Activated T-cell treated with anti-CD3 and anti-CD28 coated beads, Interleukin-2, amount 50 U/mL, for 48 hours (primary cell): ENCODE data around the gene CPEB3.
"Not testable (repeated sequence)": the region's sequence is repeated elsewhere in the genome, so short reads cannot be mapped to it uniquely, and the experiment has no call there.

ENCODE experiments used
- DNase-seq, 2 experiments: peaks; one replicate each; pipeline ENCODE4 v3.0.0-alpha.2; 2020

The CPEB3 gene

GRCh38 chr10:92087750-92088395, 203.0 kb downstream of the CPEB3 start:
- DNase-seq, result peak; percentile 58 to 65

DNA sequence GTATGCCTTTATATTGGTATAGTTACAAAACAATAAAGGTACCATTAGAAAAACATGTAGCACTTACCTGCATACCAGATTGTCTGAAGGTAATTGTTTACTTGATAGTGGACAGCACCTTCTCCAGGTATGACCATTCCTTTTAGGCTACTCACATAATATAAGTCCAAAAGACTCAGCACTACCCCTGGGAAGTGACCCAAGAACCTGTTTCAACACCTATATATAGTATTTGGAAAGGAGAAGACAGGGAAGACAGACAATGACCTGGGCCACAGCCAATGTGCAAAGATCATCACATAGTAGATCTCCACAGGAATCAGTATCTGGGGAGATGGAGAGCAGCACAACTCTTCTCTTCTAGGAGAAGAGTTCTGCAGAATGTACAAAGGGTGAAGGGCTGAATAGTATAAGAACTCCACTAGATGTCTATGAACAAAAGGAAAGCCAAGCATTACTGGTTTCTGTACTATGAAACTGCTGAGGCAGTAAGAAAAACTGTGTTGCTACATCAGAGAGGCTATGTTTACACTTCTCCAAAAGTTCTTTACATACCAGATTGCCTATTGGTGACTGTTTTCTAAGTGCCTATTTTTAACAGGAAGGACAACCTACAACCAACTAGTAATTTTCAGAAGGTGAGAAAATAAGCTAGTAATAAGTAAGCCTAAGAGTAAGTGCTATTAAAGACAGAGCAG, 208.1 kb downstream of the CPEB3 start:
- no peak for DNase-seq

- no peak for DNase-seq
Measured at GRCh38 chr10:92081641-92082040, 209.2 kb downstream of the CPEB3 start.

GRCh38 chr10:92080244-92080643, 210.6 kb downstream of the CPEB3 start:
- DNase-seq, result no peak

DNA sequence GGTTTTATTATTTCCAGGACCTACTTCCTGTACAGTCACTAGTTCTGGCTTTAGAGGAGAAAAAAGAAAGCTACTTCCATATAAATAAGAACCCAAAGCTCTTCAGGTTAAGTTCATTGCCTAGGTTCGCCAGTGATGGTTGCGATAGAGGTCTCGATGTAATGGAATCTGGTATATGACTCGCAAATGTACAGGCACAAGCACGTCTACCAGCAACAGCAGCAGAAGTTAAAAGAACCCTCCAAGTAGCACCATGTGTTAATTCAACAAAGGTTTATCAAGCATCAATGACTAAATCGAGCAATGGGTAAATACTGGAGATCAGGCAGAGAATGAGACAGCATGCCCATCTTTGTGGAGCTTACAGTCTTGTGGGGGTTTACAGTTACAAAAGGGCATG, 211.9 kb downstream of the CPEB3 start:
- no peak for DNase-seq

DNA sequence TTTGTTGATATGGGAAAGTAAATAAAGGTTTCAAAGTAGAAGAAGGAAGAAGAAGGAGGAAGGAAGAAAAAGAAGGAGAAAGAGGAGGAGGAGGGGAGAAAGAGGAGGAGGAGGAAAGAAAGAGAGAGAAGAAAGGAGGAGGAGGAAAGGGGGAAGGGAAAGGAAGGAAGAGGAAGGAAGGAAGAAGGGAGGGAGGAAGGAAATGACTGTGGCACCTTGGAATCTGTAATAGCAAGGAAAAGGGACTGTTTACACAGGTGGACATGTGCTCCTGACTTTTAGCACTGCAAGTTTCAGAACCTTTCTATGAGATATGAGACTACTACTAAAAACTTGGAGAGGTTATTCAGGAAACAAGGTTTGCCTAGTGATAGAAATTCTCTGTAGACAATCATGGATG, 214.2 kb downstream of the CPEB3 start:
- DNase-seq, result no peak

- DNase-seq, result no peak
Measured at GRCh38 chr10:92075829-92076228, 215.0 kb downstream of the CPEB3 start.

DNA sequence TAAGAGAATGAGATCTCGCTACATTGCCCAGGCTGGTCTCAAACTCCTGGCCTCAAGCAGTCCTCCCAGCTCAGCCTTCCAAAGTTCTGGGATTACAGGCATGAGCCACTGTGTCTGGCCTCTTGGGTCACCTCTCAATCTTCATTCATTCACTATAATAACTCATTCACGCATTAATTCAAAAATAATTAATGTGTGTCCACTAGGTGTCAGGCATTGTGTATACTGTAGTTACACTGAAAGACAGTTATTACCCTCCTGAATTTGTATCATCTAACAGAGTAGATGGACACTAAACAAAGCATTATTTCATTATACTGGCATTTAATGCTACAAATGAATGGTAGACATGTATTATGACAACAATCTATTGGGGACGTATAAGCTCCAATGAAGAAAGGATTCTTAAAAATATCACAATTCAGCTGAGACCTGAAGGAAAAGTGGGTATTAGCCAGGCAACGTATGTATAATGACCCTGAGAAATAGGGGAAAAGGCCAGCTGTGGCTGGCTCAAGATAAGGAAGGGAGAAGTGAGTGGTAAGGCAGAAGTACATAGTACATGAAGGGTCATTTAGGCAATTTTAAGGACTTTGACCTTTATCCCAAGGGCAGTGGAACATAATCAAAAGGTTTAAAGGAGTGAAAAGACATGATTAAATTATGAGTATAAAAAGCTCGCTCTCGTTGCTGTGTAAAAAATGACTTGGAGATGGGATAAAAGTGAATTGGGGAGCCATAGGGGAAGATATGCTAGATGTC, 216.6 kb downstream of the CPEB3 start:
- DNase-seq, result no peak

DNA sequence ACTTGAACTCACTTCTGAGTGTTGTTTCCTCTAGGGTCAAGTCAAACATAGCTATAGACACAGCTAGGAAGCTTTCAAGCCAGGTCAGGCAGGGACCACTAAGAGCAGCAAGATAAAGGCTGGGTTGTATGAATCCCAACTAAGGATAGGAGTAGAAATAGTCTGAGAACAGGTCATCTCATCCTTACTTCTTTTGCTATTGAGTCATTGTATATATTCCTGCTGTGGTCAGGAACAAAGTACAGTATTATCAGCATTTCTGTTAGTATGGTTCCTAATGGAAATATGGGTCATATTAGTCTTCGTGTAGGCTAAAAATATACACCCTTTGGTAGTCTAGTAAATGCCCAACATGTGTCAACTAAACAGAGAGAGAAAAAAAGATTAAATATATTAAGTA, 222.0 kb downstream of the CPEB3 start:
- DNase-seq, result no peak

GRCh38 chr10:92066386-92066785, 224.5 kb downstream of the CPEB3 start:
- DNase-seq, result no peak

DNA sequence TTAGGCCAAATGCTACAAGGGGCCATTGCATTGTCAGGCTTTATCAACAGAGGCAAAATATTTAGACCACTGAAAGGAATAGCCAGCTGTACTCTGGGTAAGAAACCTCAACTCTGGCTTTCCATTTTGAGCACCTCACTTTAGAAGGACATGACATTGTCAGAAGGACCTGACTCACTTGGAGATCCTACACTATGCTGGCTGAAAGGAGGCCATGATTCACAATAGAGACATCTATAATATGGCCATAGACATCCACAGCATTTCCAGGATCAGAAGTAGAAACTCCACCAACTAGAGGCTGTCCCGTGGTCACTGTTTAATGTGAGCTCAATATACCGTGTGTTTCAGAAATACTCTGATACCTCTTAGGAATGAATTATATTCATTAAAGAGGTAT, 226.4 kb downstream of the CPEB3 start:
- DNase-seq, result no peak

- no peak for DNase-seq
Measured at GRCh38 chr10:92062273-92062672, 228.6 kb downstream of the CPEB3 start.

- no peak for DNase-seq
Measured at GRCh38 chr10:92054807-92055206, 236.1 kb downstream of the CPEB3 start.

DNA sequence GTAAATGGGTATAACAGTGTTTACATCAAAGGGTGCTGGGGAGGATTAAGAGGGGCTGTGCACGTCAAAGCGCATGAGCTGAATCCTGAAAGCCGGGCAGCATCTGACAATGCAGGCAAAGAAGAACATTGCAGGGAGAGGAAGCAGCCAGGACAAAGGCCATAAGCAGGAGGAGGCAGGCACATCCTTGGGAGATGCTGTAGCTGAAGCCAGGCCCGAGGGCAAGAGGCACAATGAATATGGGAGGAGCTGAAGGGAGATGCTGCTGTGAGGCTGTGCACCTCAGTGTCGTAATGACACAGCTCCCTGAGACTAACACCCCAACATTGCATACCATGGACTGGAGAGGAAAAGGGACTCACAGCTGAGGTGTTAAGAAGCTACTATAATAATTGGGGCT, 238.1 kb downstream of the CPEB3 start:
- no peak for DNase-seq

DNA sequence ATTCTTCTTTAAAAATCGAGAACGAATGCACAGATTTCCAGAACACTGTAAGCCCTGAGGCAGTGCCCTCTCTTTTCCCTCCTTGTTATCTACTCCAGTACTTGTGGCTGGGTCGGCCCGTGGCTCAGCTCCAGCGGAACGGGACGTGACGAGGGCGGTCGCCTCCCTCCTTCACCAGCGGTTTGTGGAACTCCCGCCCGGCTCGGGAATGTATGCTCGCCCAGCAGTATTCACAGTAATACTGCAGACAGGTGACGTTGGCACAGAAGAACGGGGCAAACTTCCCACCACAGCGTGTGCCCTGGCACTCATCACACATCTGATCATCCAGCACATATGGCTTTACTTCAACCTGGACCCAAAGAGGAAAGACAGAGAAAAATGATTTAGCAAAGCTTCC, 238.8 kb downstream of the CPEB3 start:
- DNase-seq, result no peak

DNA sequence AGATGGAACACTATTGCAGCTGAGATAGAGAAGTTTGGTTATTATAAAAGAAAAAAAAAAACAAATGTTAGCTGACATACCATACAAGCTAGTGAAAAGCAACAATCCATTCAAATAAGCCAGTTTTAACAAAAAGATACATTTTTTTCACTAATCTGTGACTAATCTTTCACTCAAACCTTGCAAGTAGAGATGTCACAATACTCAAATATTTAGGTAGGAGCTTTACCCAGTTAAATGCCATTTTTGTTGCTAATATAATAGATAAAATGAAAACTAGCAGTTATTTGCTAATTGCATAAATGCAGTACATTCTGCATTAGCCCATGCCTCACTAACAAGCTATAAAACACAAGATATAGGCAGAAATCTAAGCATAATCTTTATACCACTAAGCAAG, 243.7 kb downstream of the CPEB3 start:
- no peak for DNase-seq

DNA sequence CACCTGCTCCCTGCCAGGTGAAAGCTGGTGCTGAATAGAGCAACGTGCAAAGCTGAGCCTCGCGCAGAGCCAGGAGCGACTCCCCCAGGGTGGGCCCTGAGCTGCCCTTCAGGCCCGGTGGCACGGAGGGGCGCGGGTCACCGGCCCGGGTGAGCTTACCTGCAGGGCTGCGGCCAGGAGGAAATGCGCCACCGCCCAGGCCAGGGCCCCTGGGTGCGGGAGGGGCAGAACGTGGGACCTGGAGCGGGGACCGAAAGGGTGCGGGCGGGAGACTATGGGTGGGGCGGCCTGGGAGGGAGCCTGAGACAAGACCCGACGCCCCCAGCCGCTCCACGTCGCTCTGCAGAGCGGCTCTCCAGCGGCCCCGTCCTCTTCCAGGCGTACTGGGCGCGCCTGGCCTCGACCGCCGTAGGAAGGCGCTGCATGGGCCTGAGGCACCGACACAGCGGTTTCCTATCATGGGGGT, 245.2 kb downstream of the CPEB3 start:
- no peak for DNase-seq

- DNase-seq, result no peak
Measured at GRCh38 chr10:92042541-92042940, 248.3 kb downstream of the CPEB3 start.

DNA sequence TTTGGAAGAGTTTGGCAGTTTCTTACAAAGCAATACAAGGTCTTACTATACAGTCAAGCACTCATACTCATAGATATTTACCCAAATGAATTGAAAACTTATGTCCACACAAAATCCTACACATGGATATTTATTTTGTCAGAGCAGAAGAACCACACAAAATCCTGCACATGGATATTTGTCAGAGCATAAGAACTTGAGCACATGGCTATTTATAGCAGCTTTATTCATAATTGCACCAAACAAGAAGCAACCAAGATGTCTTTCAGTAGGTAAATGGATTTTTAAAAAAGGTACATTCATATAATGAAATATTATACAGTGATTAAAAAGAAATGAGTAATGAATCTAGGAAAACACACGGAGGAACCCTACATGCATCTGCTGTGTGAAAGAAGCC, 251.9 kb downstream of the CPEB3 start:
- DNase-seq, result no peak

GRCh38 chr10:92033070-92033469, 257.8 kb downstream of the CPEB3 start:
- not testable (repeated sequence) for DNase-seq

- DNase-seq, result no peak
Measured at GRCh38 chr10:92031580-92031979, 259.3 kb downstream of the CPEB3 start.

DNA sequence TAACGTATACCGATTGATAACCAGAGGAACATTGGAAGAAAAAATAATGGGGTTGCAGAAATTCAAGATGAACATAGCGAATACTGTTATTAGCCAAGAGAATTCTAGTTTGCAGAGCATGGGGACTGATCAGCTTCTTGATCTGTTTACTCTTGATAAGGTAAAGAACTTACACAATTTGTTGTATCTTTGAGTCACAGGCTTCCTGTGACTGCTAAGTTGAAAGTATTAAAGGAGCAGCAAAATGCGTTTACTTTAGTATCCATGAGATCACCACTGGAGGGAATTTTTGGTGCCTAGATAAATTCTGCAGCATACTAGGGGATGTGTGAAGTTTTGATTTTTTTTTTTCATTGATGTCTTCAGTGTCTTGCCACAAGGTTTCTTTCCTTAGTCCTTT, 263.7 kb downstream of the CPEB3 start:
- no peak for DNase-seq

- not testable (repeated sequence) for DNase-seq
Measured at GRCh38 chr10:92025340-92025739, 265.5 kb downstream of the CPEB3 start.

DNA sequence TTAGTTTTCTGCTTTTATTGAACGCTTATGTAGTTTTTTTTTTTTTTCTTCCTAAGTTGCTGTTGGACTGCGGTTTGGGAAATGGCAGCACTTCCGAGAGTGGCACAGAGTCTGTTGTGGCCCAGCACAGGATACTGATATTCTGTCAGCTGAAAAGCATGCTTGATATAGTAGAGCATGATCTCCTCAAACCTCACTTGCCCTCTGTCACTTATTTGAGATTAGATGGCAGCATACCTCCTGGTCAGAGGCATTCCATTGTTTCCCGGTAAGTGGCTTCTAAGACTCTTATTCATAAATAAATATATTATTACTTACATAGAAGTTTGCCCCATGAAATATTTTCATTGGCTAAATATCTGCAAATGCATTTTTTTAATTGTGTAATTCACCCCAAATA, 266.2 kb downstream of the CPEB3 start:
- no peak for DNase-seq
